Measurements from ENCODE around the gene LGALS13. TPM values are rescaled to one million over a fixed set of nuclear protein-coding genes. Genes with fewer than 3 reads are reported as not detected.

The LGALS13 gene
- total RNA-seq, 1 donor from 2014 or later: not detected

- no peak for TF ChIP-seq CTCF (conservative IDR thresholded peaks at IDR 0.05; ENCODE audit: low read depth, low read length)
- H3K4me3 ChIP-seq (ENCODE audit: low read depth, low read length): no peak overlapping the region
- no peak for DNase-seq (ENCODE audit: low read depth)
These were observed 12.1 kb upstream of the LGALS13 start for GRCh38 chr19:39590265-39590664.

GRCh38 chr19:39592381-39592780 is 9.9 kb upstream of the LGALS13 start:
- DNase-seq (ENCODE audit: low read depth): no peak
- H3K4me3 ChIP-seq (ENCODE audit: low read depth, low read length): no peak overlapping the region
- TF ChIP-seq CTCF (conservative IDR thresholded peaks at IDR 0.05; ENCODE audit: low read depth, low read length): no peak

DNA sequence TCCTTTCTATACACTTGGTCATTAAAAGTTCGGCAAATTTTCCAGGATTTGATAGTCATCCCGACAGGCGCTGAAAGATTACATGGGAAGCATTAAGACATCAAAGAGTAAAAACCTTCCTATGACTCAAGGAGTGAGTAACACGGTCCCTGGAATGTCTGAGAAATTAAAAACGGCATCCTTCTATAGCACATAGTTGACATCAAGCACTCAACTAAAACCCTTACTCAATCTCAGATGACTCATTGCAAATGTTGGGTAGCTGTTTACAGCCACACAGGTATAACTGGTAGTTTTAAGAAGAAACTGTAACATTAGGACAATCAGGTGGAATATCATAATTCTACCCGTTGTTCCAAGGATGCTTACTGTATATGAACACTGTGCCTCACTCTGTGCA is 6.4 kb upstream of the LGALS13 start:
- DNase-seq (ENCODE audit: low read depth): no peak
- TF ChIP-seq CTCF (conservative IDR thresholded peaks at IDR 0.05; ENCODE audit: low read depth, low read length): no peak
- no peak overlapping the region for H3K4me3 ChIP-seq (ENCODE audit: low read depth, low read length)

DNA sequence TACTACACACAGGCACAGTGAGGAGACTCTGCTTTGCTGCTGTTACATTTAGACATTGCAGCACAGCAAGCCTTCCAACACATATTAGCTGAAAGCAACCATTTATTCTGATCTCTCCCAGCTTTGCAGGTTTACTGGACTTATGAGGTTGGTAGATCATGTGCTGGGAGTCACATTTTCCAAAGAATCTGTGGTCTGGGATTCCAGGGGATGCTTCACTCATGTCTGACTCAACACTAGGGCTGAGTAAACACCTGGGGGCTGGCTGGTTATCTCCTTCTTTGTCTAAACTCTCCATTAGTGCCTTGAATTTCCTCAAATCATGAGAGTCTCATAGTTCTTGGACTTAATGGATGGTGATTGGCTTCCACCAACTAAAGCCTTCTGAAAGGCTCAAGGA is 5.4 kb upstream of the LGALS13 start:
- H3K4me3 ChIP-seq (ENCODE audit: low read depth, low read length): no peak overlapping the region
- no peak for DNase-seq (ENCODE audit: low read depth)
- TF ChIP-seq CTCF (conservative IDR thresholded peaks at IDR 0.05; ENCODE audit: low read depth, low read length): no peak

DNA sequence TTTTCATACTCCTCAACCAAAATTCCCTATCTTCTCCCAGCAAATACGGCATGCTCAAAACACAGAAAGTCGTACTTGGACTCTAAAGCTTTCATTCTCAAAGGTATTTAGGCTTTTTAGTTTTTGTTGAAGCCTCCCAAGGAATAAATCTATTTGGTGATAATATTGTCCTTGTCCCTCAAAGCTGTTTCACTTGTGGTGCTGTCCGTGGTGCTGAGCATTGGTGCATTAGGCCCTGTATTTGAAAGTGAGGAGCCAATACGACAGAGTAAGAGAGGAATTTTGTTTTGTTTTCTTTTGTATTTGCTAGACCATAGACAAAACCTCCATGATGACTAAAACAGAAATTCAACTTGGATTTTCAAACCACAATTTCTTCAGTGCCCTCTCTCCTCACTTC is 3.2 kb upstream of the LGALS13 start:
- TF ChIP-seq CTCF (conservative IDR thresholded peaks at IDR 0.05; ENCODE audit: low read depth, low read length): no peak
- DNase-seq (ENCODE audit: low read depth): no peak
- H3K4me3 ChIP-seq (ENCODE audit: low read depth, low read length): no peak overlapping the region

- no peak overlapping the region for H3K4me3 ChIP-seq (ENCODE audit: low read depth, low read length)
- DNase-seq (ENCODE audit: low read depth): no peak
- no peak for TF ChIP-seq CTCF (conservative IDR thresholded peaks at IDR 0.05; ENCODE audit: low read depth, low read length)
These were observed 1.5 kb downstream of the LGALS13 start for GRCh38 chr19:39603825-39604224.

- no peak for TF ChIP-seq CTCF (conservative IDR thresholded peaks at IDR 0.05; ENCODE audit: low read depth, low read length)
- DNase-seq (ENCODE audit: low read depth): no peak
These were observed 4.7 kb downstream of the LGALS13 start for GRCh38 chr19:39607021-39607420.

More at GRCh38 chr19:39607021-39607420, 4.7 kb downstream of the LGALS13 start:
- no peak overlapping the region for H3K4me3 ChIP-seq (ENCODE audit: low read depth, low read length)
